GM12891 (cell line): ENCODE results near the gene RSPH9.

ENCODE experiments used
- PAX5 ChIP-seq: IDR thresholded peaks from 2 replicates; pipeline ENCODE4 v1.6.1; 2011; ENCODE audit warnings: low read length, moderate library complexity, mild to moderate bottlenecking; ENCODE audit not compliant: insufficient read depth, severe bottlenecking
- POLR2A ChIP-seq: IDR thresholded peaks from 2 replicates; pipeline ENCODE4 v1.6.1; 2011; ENCODE audit warnings: low read depth, low read length, control low read depth
- POLR2AphosphoS5 ChIP-seq: IDR thresholded peaks from 2 replicates; pipeline ENCODE4 v1.6.1; 2011; ENCODE audit warnings: low read depth, low read length, control low read depth
- POU2F2 ChIP-seq: IDR thresholded peaks from 2 replicates; pipeline ENCODE4 v1.6.1; 2011; ENCODE audit warnings: low read depth, mild to moderate bottlenecking, control low read depth, low read length, moderate library complexity
- SPI1 ChIP-seq: IDR thresholded peaks from 2 replicates; pipeline ENCODE4 v1.6.1; 2011; ENCODE audit warnings: low read depth, low read length, control low read depth
- TAF1 ChIP-seq: IDR thresholded peaks from 2 replicates; pipeline ENCODE4 v1.6.1; 2011; ENCODE audit warnings: low read depth, low read length, control low read depth

DNA sequence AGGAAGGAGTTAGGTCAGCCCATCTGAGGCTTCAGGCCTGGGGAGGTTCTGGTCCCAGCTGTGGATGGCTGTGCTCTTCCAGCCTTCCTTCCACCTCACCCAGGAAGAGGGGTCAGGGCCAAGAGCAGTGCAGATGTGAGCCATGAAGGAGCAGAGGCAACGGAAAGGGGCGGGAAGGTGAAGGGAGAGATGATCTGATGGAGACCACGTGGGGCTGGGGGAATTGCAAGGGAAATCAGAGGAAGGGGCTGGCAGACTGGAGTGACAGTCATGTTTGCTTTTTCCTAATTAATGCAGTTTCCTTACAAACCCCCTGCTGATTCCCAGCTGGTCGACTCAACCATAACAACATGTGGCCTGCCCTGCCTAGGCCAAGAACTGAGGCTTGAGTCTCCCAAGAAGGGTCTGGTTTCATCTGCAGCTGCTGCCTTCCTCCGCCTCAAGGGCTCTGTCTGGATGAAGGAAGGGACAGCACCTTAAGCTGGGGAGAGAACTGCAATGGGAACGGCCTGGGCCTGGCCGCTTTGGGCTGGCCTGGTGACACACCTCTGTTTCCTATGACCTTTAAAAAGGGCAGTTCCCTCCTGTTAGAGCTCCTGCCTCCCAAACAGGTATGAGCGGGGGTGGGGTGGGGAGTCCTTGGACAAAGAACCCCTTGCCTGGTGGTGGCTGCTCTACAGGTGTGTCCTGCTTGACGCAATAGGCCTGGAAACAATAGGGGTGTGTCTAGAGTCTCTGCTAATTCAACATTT, 50.6 kb downstream of the RSPH9 start:
- TF ChIP-seq POLR2A (no peak), POLR2AphosphoS5 (no peak), TAF1 (no peak), POU2F2 (no peak), SPI1 (no peak), PAX5 (no peak)
